Activated CD8-positive, alpha-beta memory T cell treated with anti-CD3 and anti-CD28 coated beads for 36 hours (primary cell): ENCODE results near the gene KDM5A. TPM values are rescaled to one million over a fixed set of nuclear protein-coding genes. Genes with fewer than 3 reads are reported as not detected.

Experiments
- CTCF ChIA-PET: fragments of 350-600 bp; sonication (Branson Sonifier 250); formaldehyde crosslinking; loops from one replicate; lab custom pipeline; 2021; ENCODE audit warnings: antibody characterized with exemption; lab: Charles Lee
- POLR2A ChIA-PET: fragments of 350-600 bp; sonication (Branson Sonifier 250); formaldehyde crosslinking; loops from one replicate; lab custom pipeline; 2021; ENCODE audit warnings: antibody characterized with exemption; lab: Charles Lee
- total RNA-seq, 2 experiments: library from RNA; stranded (reverse); gene quantifications; one replicate each; pipeline ENCODE4 v1.2.3, GENCODE V29; 2021

The KDM5A gene
- total RNA-seq, 2 experiments from 2014 or later = 63.8 to 69.9 TPM

DNA sequence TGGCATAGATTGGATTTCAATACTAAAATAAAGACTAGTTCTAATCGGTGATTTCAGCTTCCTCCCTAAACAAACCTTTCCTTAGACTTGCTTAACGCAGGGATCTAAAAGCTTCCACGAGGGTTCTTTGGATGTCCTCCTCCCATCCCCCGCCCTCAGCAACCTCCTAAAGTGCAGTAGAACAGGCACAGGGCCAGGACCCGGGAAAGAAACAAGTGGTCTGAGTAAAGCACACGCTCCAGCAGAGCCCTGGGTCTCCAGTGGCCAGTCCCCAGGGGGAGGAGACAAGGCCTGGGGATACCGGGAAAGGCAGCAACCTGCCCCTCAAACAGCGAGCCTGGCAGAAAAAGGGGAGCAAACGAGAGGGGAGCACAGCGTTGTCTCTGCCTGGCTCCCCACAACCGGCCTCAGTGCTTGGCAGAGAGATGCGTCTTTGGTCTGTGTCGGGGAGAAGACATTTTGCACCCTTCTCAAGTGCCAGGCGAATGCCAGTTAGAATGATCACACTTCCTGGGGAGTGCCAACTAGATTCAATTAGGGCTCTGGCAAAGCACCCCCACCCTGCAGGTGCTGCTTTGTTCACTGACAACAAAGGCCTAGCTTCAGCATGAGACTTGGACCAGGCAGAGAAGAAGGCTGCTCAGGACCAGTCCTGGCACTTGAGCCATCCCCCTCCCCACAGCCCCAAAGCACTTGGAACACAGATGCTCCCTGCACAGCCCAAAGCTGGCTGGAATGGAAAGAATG lies 158.0 kb downstream of the KDM5A start:
- POLR2A ChIA-PET = no interaction called here

More for the DNA sequence above, 158.0 kb downstream of the KDM5A start:
- CTCF ChIA-PET = no interaction called here

Other genes starting within 250 kb of the KDM5A start
- under 1 TPM; 0.32 to 0.44 TPM for gene SLC6A12, start 175.2 kb downstream of the KDM5A start, total RNA-seq
- gene SLC6A13, start 126.5 kb downstream of the KDM5A start, total RNA-seq = under 1 TPM; 0.34 to 0.80 TPM
- 10 to 100 TPM; 13.9 to 16.8 TPM for gene CCDC77, start 12.3 kb upstream of the KDM5A start, total RNA-seq
- 1 to 10 TPM; 2.2 to 2.7 TPM for gene B4GALNT3, start 70.6 kb upstream of the KDM5A start, total RNA-seq